Common myeloid progenitor, CD34-positive (primary cell): ENCODE results near the gene HOXD10.

Experiments
- CTCF ChIA-PET: fragments of 350-600 bp; sonication (Branson Sonifier 250); formaldehyde crosslinking; loops from one replicate; lab custom pipeline; 2021; ENCODE audit warnings: antibody characterized with exemption; lab: Charles Lee
- POLR2A ChIA-PET: fragments of 350-600 bp; sonication (Branson Sonifier 250); formaldehyde crosslinking; loops from one replicate; lab custom pipeline; 2021; ENCODE audit warnings: antibody characterized with exemption; lab: Charles Lee
- DNase-seq, 3 donors: peaks; one replicate each; pipeline versions ENCODE4 v3.0.0 to v3.0.0-alpha.2; 2013
- H3K27ac ChIP-seq, 2 experiments: 1 replicate in 1 of 2; 2 replicates in 1 of 2; pipeline ENCODE4 v1.7.0; 2013; ENCODE audit warnings: inconsistent platforms in 2 of 2, low read length in 2 of 2, mild to moderate bottlenecking in 2 of 2, low read depth in 1 of 2, moderate library complexity in 1 of 2; ENCODE audit not compliant: severe bottlenecking in 2 of 2, insufficient read depth in 1 of 2, poor library complexity in 1 of 2
- H3K27me3 ChIP-seq, 5 experiments: replicated peaks in 2 of 5; 1 replicate in 3 of 5; 2 replicates in 2 of 5; pipeline versions ENCODE4 v1.6.1 to v1.7.0; 2013; ENCODE audit warnings: low read length in 4 of 5, mild to moderate bottlenecking in 2 of 5, moderate library complexity in 2 of 5, inconsistent platforms in 1 of 5; ENCODE audit not compliant: insufficient read depth in 5 of 5, control insufficient read depth in 4 of 5
- H3K36me3 ChIP-seq, 4 experiments: 1 replicate in 2 of 4; 2 replicates in 2 of 4; pipeline versions ENCODE4 v1.6.1 to v1.7.0; 2013; ENCODE audit warnings: low read length in 3 of 4, control low read depth in 1 of 4, mild to moderate bottlenecking in 1 of 4; ENCODE audit not compliant: control insufficient read depth in 4 of 4, insufficient read depth in 4 of 4
- H3K4me1 ChIP-seq, 4 experiments: 1 replicate in 3 of 4; 2 replicates in 1 of 4; pipeline versions ENCODE4 v1.6.1 to v1.7.1; 2013; ENCODE audit warnings: low read length in 3 of 4, mild to moderate bottlenecking in 3 of 4, control low read depth in 1 of 4, inconsistent platforms in 1 of 4, moderate library complexity in 1 of 4; ENCODE audit not compliant: control insufficient read depth in 4 of 4, insufficient read depth in 4 of 4; ENCODE audit errors: control extremely low read depth in 1 of 4
- H3K4me3 ChIP-seq, 7 experiments: 1 replicate in 4 of 7; 2 replicates in 3 of 7; pipeline versions ENCODE4 v1.5.1 to v1.7.0; 2013; ENCODE audit warnings: mild to moderate bottlenecking in 7 of 7, low read length in 6 of 7, moderate library complexity in 6 of 7, inconsistent platforms in 2 of 7, low read depth in 2 of 7, control low read depth in 1 of 7; ENCODE audit not compliant: insufficient read depth in 4 of 7, control insufficient read depth in 1 of 7; ENCODE audit errors: extremely low read depth in 1 of 7
- H3K9me3 ChIP-seq, 5 experiments: 1 replicate in 4 of 5; 2 replicates in 1 of 5; pipeline versions ENCODE4 v1.6.1 to v1.7.1; 2013; ENCODE audit warnings: low read length in 4 of 5, mild to moderate bottlenecking in 2 of 5, inconsistent platforms in 1 of 5, low read depth in 1 of 5, moderate library complexity in 1 of 5; ENCODE audit not compliant: control insufficient read depth in 4 of 5, insufficient read depth in 2 of 5; ENCODE audit errors: control extremely low read depth in 1 of 5
- WGBS: methylation state at CpG from one replicate; pipeline ENCODE4 v1.1.5; 2013; ENCODE audit not compliant: insufficient coverage; 5-methylcytosine and 5-hydroxymethylcytosine counted together

The HOXD10 gene

GRCh38 chr2:176123411-176124109 is 7.0 kb downstream of the HOXD10 start:
- CTCF ChIA-PET = interaction anchor here (1.0 to 5.2 kb wide), 4 partner anchors 9 to 32 kb away, joined by 3 to 24 read pairs (median 6); no protein-coding TSS in a partner anchor
- H3K27me3 ChIP-seq = peaks cover 20 to 99% (median 74%) of the 10 kb centered on the region in 5 experiments
- no peak overlapping the region for H3K4me3 ChIP-seq
- POLR2A ChIA-PET = no interaction called here
- peaks cover 0 to 12% (median 10%) of the 10 kb centered on the region in 4 experiments for H3K4me1 ChIP-seq
- WGBS = 7% methylated on average over 29 of the region's 40 CpGs
- no peaks in the 10 kb centered on the region for H3K9me3 ChIP-seq
- no peak for DNase-seq
- H3K27ac ChIP-seq = no peak overlapping the region
- H3K36me3 ChIP-seq = no peaks in the 10 kb centered on the region

- DNase-seq = no peak
- H3K27ac ChIP-seq = no peak overlapping the region
- peaks cover 0 to 17% (median 12%) of the 10 kb centered on the region in 4 experiments for H3K4me1 ChIP-seq
- ChIA-PET CTCF (interaction anchor here (1.0 to 5.2 kb wide), 6 partner anchors 8 to 1039 kb away, joined by 3 to 32 read pairs (median 6); no protein-coding TSS in a partner anchor), POLR2A (no interaction called here)
- H3K27me3 ChIP-seq = peaks cover 20 to 99% (median 70%) of the 10 kb centered on the region in 5 experiments
- no peak overlapping the region for H3K4me3 ChIP-seq
- 12% methylated on average over 29 of the region's 34 CpGs for WGBS
- H3K36me3 ChIP-seq = no peaks in the 10 kb centered on the region
- H3K9me3 ChIP-seq = no peaks in the 10 kb centered on the region
Observed at GRCh38 chr2:176124110-176124946, 7.8 kb downstream of the HOXD10 start.

DNA sequence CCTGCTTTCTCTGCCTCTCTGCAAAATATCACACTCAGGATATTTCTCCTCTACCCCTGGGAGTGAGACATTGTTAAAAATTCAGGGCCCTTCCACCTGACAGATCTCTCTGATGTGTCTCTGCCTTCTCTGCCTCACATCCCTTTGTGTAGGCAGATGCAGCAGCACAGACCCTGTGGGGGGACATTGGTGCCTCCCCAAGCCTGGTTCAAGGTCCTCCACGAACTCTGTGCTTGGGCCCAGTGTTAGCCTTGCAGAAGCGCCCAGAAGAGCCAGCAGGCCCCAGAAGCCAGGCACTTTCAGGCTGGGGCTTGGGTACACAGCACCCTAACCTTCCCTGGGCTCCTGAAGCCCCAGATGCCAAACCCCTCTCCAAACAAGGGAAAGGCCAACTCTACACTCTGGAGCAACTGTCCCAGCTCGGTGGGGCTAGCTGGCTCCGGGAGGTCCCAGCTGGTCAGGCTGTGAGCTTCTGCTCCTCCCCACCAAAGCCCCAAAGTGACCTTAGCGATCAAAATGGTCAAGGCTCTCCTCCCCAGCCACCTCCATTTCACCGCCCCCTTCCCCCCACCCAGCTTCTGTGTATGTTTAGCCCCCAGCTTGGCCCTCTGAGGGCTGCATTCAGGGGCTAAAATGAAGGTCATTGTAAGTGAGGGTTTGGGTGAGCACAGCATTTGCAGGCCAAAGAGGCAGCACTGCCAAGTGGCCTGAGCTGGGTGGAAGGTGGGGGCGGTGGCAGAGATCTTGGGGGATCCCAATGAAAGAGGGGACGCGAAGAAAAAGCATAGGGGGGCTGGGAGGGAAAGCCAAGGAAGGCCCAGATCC is 8.6 kb downstream of the HOXD10 start:
- no peaks in the 10 kb centered on the region for H3K9me3 ChIP-seq
- 29% methylated on average over 7 of the region's 9 CpGs for WGBS
- H3K36me3 ChIP-seq = no peaks in the 10 kb centered on the region
- H3K27me3 ChIP-seq = peaks cover 18 to 99% (median 67%) of the 10 kb centered on the region in 5 experiments
- H3K27ac ChIP-seq = no peak overlapping the region
- H3K4me1 ChIP-seq = peaks cover 0 to 22% (median 16%) of the 10 kb centered on the region in 4 experiments
- ChIA-PET POLR2A (no interaction called here), CTCF (interaction anchor here (0.6 to 5.2 kb wide), 11 partner anchors 10 to 1209 kb away, joined by 3 to 44 read pairs (median 4); no protein-coding TSS in a partner anchor)
- DNase-seq = no peak
- H3K4me3 ChIP-seq = no peak overlapping the region

DNA sequence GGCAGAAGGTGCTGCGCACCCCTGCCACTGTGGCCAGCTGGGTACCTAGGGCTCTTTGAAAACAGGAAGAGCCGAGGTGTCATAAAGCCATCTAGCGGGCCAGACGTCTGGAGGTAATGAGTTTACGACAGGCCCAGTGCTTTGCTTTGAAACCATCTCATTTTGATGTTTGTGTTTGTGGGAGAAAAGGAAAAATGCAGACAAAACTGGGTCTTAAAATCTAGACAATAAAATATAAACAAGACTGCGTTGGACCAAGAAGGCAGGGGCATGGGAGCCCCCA is 9.1 kb downstream of the HOXD10 start:
- POLR2A ChIA-PET = no interaction called here

DNA sequence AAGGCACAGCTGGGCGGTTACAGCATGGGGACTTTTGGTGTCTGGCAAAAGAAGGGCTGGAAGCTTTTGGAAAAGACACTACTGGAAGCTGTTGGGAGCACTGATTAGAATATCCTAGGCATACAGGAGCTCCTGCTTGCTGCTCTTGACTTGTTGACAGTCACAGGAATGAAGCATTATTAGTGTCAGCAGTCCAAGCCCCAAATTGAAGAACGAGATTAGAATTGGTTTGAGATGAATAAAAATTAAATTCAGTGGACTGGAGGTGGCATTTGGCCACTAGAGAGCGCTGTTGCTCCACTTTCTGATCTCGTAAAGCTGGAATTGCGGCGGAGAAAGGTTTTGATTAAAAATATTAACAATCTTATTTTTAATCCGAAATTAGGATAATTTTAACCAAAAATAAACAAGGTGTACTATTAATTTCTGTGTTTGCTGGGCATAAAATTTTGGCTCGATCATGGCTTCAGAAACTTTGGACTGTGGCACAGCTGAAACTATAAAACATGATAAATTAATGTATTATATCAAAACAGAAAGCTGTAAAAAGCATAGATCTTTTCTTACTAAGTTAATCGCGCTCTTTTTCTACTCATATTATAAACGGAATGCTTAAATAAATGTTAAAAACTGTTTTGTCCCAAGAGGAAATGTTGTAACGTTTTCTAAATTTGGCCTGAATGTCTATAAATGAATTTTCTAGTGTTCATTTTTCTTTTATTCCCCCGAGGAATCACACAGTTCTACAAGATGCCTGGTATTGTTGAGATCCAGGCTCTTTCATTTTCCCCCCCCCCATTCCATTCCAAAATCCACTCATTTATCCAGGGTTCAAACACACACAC is 10.6 kb downstream of the HOXD10 start:
- Histone ChIP-seq H3K4me1 (peaks cover 3 to 25% (median 18%) of the 10 kb centered on the region in 4 experiments), H3K27me3 (peaks cover 22 to 99% (median 64%) of the 10 kb centered on the region in 5 experiments), H3K4me3 (no peak overlapping the region), H3K36me3 (no peaks in the 10 kb centered on the region), H3K27ac (no peak overlapping the region), H3K9me3 (no peaks in the 10 kb centered on the region)
- DNase-seq = peak; percentile 72 to 86 (median 76)
- CTCF ChIA-PET = interaction anchor here (0.6 to 4.6 kb wide), 32 partner anchors 9 to 1038 kb away, joined by 3 to 44 read pairs (median 4); partner anchors contain the start of gene HOXD12
- 10% methylated on average over 2 of the region's 13 CpGs for WGBS
- POLR2A ChIA-PET = interaction anchor here (0.9 kb wide), 1 partner anchor 34 kb away, joined by 4 read pairs; no protein-coding TSS in a partner anchor

More for the DNA sequence above, 9.1 kb downstream of the HOXD10 start:
- no peak overlapping the region for H3K4me3 ChIP-seq
- WGBS = 25% methylated on average over 5 of the region's 6 CpGs
- CTCF ChIA-PET = interaction anchor here (0.6 to 4.6 kb wide), 12 partner anchors 10 to 1209 kb away, joined by 3 to 44 read pairs (median 4); no protein-coding TSS in a partner anchor
- H3K27me3 ChIP-seq = peaks cover 13 to 99% (median 64%) of the 10 kb centered on the region in 5 experiments
- no peaks in the 10 kb centered on the region for H3K9me3 ChIP-seq
- no peak overlapping the region for H3K27ac ChIP-seq
- H3K4me1 ChIP-seq = peaks cover 0 to 25% (median 18%) of the 10 kb centered on the region in 4 experiments
- no peaks in the 10 kb centered on the region for H3K36me3 ChIP-seq
- peak in 1 of 3 donors; percentile 43 for DNase-seq

DNA sequence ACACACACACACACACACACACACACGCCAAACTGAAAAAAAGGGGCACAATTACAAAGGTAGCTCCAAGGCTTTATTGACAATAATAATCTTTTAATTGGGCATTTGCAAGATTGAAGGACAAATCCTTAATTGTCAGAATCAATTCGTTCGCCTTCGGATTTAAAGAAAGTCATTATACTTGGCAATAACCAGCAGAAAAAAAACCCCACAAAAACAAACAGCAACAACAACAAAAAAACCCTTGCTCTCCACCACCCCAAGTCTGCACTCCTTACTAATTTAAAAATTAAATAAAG is 11.1 kb downstream of the HOXD10 start:
- no peak overlapping the region for H3K4me3 ChIP-seq
- peaks cover 26 to 99% (median 64%) of the 10 kb centered on the region in 5 experiments for H3K27me3 ChIP-seq
- WGBS = no CpG with 5 or more reads among the region's 4 CpGs
- ChIA-PET CTCF (interaction anchor here (0.9 to 4.6 kb wide), 18 partner anchors 11 to 1035 kb away, joined by 3 to 44 read pairs (median 5); partner anchors contain the start of gene HOXD12), POLR2A (no interaction called here)
- H3K27ac ChIP-seq = no peak overlapping the region
- peaks cover 4 to 19% (median 12%) of the 10 kb centered on the region in 4 experiments for H3K4me1 ChIP-seq
- DNase-seq = no peak
- H3K9me3 ChIP-seq = no peaks in the 10 kb centered on the region
- no peaks in the 10 kb centered on the region for H3K36me3 ChIP-seq
